ENCODE results near the gene COL4A1.

The COL4A1 gene

GRCh38 chr13:110301606-110302553 lies 5.1 kb downstream of the COL4A1 start:
- Histone ChIP-seq H4K91ac (ENCODE audit: low read depth, low read length, poor library complexity) (no peak overlapping the region), H4K8ac (ENCODE audit: low read depth, low read length) (no peak overlapping the region), H3K36me3 (replicated peaks in 1 of 2; ENCODE audit: control insufficient read depth in 2 of 2, insufficient read depth in 2 of 2, low read length in 2 of 2) (peaks cover 2 to 33% of the 10 kb centered on the region in 2 donors), H2AFZ (ENCODE audit: low read length) (no peak overlapping the region), H2BK5ac (ENCODE audit: low read length) (no peak overlapping the region), H3K4me3 (ENCODE audit: low read length in 2 of 2) (no peak overlapping the region), H2AK5ac (ENCODE audit: low read depth, low read length) (no peak overlapping the region), H3K14ac (ENCODE audit: low read length) (no peak overlapping the region), H3K27ac (replicated peaks; ENCODE audit: low read length) (no peak overlapping the region), H3K18ac (ENCODE audit: low read length) (no peak overlapping the region), H3K4ac (ENCODE audit: low read length) (no peak overlapping the region), H2BK120ac (ENCODE audit: low read depth, low read length) (no peak overlapping the region), H3K79me1 (ENCODE audit: low read depth, low read length) (peaks cover 3% of the 10 kb centered on the region), H3K9ac (ENCODE audit: low read depth, low read length, poor library complexity) (no peak overlapping the region), H3K4me1 (ENCODE audit: control insufficient read depth in 2 of 2, insufficient read depth in 1 of 2, low read depth in 1 of 2, low read length in 2 of 2) (peaks cover 5 to 14% of the 10 kb centered on the region in 2 donors), H3K27me3 (ENCODE audit: control insufficient read depth in 3 of 3, insufficient read depth in 3 of 3, low read depth in 1 of 3, low read length in 3 of 3) (no peaks in the 10 kb centered on the region), H3K9me3 (replicated peaks in 1 of 2; ENCODE audit: control insufficient read depth in 2 of 2, insufficient read depth in 1 of 2, low read depth in 1 of 2, low read length in 2 of 2) (peaks cover 0 to 7% of the 10 kb centered on the region in 2 donors), H2BK12ac (ENCODE audit: low read length) (no peak overlapping the region), H3K4me2 (ENCODE audit: insufficient read depth, low read length, poor library complexity, severe bottlenecking) (no peak overlapping the region), H3K23ac (ENCODE audit: low read depth, low read length, poor library complexity) (no peak overlapping the region), H2BK15ac (ENCODE audit: low read length) (no peak overlapping the region)
- no CpG with 5 or more reads among the region's 21 CpGs for WGBS, 2 donors (ENCODE audit: extremely low coverage in 2 of 2, insufficient read length in 2 of 2, insufficient replicate concordance in 1 of 2)
- no peak for DNase-seq (ENCODE audit: low spot score)

DNA sequence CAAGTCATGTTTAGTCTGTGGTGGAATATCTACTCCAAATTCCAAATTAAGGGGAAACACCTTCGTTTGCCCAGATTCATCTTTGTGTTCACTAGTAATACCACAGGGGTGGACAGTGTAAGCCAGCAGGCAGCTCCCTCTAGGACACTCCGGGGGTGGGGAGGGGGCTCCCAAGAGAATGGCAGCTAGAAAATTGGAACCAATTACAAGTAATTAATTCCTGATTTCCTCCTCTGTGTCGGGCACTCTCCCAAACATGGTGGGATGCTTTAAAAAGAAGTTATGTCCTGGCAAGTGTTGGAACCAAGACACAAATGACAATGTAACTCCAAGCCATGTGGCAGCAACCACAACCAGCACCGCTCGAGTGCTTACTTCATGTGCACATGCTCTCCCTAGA lies 5.9 kb downstream of the COL4A1 start:
- WGBS, 2 donors (ENCODE audit: extremely low coverage in 2 of 2, insufficient read length in 2 of 2, insufficient replicate concordance in 1 of 2) = no CpG with 5 or more reads among the region's 5 CpGs

DNA sequence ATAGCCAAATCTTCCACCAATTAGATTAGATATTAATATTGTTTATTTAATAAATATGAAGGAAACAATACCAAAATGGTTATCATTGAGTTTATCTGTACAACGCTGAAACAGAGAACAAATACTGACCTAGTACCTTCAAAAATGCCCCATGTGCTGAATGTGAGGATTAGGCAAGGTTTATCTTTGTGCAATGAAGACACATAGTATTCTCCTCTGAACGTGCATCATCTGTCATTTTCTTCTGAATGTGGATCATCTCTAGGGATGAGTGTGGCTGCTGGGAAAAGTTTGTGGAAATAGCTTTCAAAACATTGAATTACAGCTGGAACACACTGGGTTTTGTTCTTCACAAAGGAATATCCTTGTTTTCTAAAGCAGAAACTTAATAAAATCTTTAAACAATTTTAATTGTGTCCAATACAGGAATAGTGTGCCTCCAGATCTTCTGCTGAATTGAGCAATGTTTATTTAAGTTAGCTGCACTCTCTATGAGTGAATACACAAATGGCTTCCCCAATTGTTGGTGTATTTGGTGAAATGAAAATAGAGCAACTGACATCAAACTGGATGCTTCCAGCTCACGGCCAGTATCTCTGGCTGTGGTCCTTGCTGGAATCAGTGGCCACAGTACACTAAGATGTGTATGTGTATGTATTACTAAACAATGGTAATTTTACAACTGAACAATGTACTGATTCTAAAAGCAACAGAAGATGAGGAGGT lies 6.7 kb downstream of the COL4A1 start:
- no CpG with 5 or more reads among the region's 3 CpGs for WGBS, 2 donors (ENCODE audit: extremely low coverage in 2 of 2, insufficient read length in 2 of 2, insufficient replicate concordance in 1 of 2)

More for the DNA sequence above, 5.9 kb downstream of the COL4A1 start:
- Histone ChIP-seq H2BK12ac (ENCODE audit: low read length) (no peak overlapping the region), H3K27ac (replicated peaks; ENCODE audit: low read length) (no peak overlapping the region), H2AK5ac (ENCODE audit: low read depth, low read length) (no peak overlapping the region), H3K18ac (ENCODE audit: low read length) (no peak overlapping the region), H3K23ac (ENCODE audit: low read depth, low read length, poor library complexity) (no peak overlapping the region), H3K79me1 (ENCODE audit: low read depth, low read length) (no peaks in the 10 kb centered on the region), H2BK15ac (ENCODE audit: low read length) (no peak overlapping the region), H3K4me1 (ENCODE audit: control insufficient read depth in 2 of 2, insufficient read depth in 1 of 2, low read depth in 1 of 2, low read length in 2 of 2) (peaks cover 13 to 14% of the 10 kb centered on the region in 2 donors), H4K8ac (ENCODE audit: low read depth, low read length) (no peak overlapping the region), H3K4me2 (ENCODE audit: insufficient read depth, low read length, poor library complexity, severe bottlenecking) (no peak overlapping the region), H3K27me3 (ENCODE audit: control insufficient read depth in 3 of 3, insufficient read depth in 3 of 3, low read depth in 1 of 3, low read length in 3 of 3) (no peaks in the 10 kb centered on the region), H3K9ac (ENCODE audit: low read depth, low read length, poor library complexity) (no peak overlapping the region), H3K4me3 (ENCODE audit: low read length in 2 of 2) (no peak overlapping the region), H2BK120ac (ENCODE audit: low read depth, low read length) (no peak overlapping the region), H2AFZ (ENCODE audit: low read length) (no peak overlapping the region), H4K91ac (ENCODE audit: low read depth, low read length, poor library complexity) (no peak overlapping the region), H3K36me3 (replicated peaks in 1 of 2; ENCODE audit: control insufficient read depth in 2 of 2, insufficient read depth in 2 of 2, low read length in 2 of 2) (peaks cover 2 to 33% of the 10 kb centered on the region in 2 donors), H3K9me3 (replicated peaks in 1 of 2; ENCODE audit: control insufficient read depth in 2 of 2, insufficient read depth in 1 of 2, low read depth in 1 of 2, low read length in 2 of 2) (peaks cover 0 to 7% of the 10 kb centered on the region in 2 donors), H3K14ac (ENCODE audit: low read length) (no peak overlapping the region), H3K4ac (ENCODE audit: low read length) (no peak overlapping the region), H2BK5ac (ENCODE audit: low read length) (no peak overlapping the region)
- DNase-seq (ENCODE audit: low spot score) = no peak

More for the DNA sequence above, 6.7 kb downstream of the COL4A1 start:
- Histone ChIP-seq H3K4me3 (ENCODE audit: low read length in 2 of 2) (no peak overlapping the region), H3K4ac (ENCODE audit: low read length) (no peak overlapping the region), H2AFZ (ENCODE audit: low read length) (no peak overlapping the region), H3K36me3 (replicated peaks in 1 of 2; ENCODE audit: control insufficient read depth in 2 of 2, insufficient read depth in 2 of 2, low read length in 2 of 2) (peaks cover 2 to 33% of the 10 kb centered on the region in 2 donors), H2BK5ac (ENCODE audit: low read length) (no peak overlapping the region), H4K91ac (ENCODE audit: low read depth, low read length, poor library complexity) (no peak overlapping the region), H3K23ac (ENCODE audit: low read depth, low read length, poor library complexity) (no peak overlapping the region), H3K4me2 (ENCODE audit: insufficient read depth, low read length, poor library complexity, severe bottlenecking) (no peak overlapping the region), H3K18ac (ENCODE audit: low read length) (no peak overlapping the region), H2BK15ac (ENCODE audit: low read length) (no peak overlapping the region), H3K4me1 (ENCODE audit: control insufficient read depth in 2 of 2, insufficient read depth in 1 of 2, low read depth in 1 of 2, low read length in 2 of 2) (peaks cover 12 to 17% of the 10 kb centered on the region in 2 donors), H2BK12ac (ENCODE audit: low read length) (no peak overlapping the region), H3K14ac (ENCODE audit: low read length) (no peak overlapping the region), H3K9ac (ENCODE audit: low read depth, low read length, poor library complexity) (no peak overlapping the region), H2BK120ac (ENCODE audit: low read depth, low read length) (no peak overlapping the region), H3K79me1 (ENCODE audit: low read depth, low read length) (no peaks in the 10 kb centered on the region), H3K27me3 (ENCODE audit: control insufficient read depth in 3 of 3, insufficient read depth in 3 of 3, low read depth in 1 of 3, low read length in 3 of 3) (no peaks in the 10 kb centered on the region), H2AK5ac (ENCODE audit: low read depth, low read length) (no peak overlapping the region), H3K27ac (replicated peaks; ENCODE audit: low read length) (no peak overlapping the region), H3K9me3 (replicated peaks in 1 of 2; ENCODE audit: control insufficient read depth in 2 of 2, insufficient read depth in 1 of 2, low read depth in 1 of 2, low read length in 2 of 2) (peaks cover 0 to 7% of the 10 kb centered on the region in 2 donors), H4K8ac (ENCODE audit: low read depth, low read length) (no peak overlapping the region)
- DNase-seq (ENCODE audit: low spot score) = no peak

All from neuronal stem cell (in vitro differentiated cells).